Measurements from ENCODE around the gene ACAT1. TPM values are rescaled to one million over a fixed set of nuclear protein-coding genes. Genes with fewer than 3 reads are reported as not detected.
"Not testable (repeated sequence)": the region's sequence is repeated elsewhere in the genome, so short reads cannot be mapped to it uniquely, and the experiment has no call there.

The ACAT1 gene
- total RNA-seq, 1 donor from 2014 or later: 37.5 TPM

DNA sequence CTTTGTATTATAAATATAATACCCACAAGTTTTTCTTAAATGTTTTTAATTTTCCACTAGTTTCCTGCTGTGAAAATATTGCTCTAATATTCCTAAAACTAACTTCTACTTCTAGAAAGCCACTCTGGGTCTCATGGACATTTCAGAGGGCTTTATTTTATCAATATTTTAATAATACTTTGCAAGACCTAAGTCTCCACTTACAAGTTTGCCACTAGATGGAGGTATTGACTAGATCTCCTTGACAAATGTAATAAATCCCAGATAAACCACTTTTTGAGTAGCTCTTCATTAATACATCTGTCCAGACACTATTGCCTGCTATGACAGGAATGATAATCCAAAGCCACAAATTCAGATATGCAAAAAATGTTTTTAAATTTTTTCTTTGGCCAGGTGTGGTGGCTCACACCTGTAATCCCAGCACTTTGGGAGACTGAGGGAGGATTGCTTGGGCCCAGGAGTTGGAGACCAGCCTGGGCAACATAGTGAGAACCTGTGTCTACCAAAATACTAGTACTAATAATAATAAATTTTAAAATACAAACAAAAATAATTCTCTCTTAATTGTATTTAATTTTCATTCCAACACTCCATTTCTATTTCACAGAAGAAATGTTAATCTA, 3.5 kb upstream of the ACAT1 start:
- TF ChIP-seq, protein P1, sequence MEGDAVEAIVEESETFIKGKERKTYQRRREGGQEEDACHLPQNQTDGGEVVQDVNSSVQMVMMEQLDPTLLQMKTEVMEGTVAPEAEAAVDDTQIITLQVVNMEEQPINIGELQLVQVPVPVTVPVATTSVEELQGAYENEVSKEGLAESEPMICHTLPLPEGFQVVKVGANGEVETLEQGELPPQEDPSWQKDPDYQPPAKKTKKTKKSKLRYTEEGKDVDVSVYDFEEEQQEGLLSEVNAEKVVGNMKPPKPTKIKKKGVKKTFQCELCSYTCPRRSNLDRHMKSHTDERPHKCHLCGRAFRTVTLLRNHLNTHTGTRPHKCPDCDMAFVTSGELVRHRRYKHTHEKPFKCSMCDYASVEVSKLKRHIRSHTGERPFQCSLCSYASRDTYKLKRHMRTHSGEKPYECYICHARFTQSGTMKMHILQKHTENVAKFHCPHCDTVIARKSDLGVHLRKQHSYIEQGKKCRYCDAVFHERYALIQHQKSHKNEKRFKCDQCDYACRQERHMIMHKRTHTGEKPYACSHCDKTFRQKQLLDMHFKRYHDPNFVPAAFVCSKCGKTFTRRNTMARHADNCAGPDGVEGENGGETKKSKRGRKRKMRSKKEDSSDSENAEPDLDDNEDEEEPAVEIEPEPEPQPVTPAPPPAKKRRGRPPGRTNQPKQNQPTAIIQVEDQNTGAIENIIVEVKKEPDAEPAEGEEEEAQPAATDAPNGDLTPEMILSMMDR (IDR thresholded peaks at IDR 0.05; ENCODE audit: unreplicated experiment): peak; percentile 64
- H3K27me3 Mint-ChIP-seq: no peaks in the 10 kb centered on the region
- H3K27ac Mint-ChIP-seq: no peak overlapping the region
- no peak overlapping the region for H3K4me3 Mint-ChIP-seq (ENCODE audit: low read depth)
- H3K36me3 Mint-ChIP-seq (ENCODE audit: insufficient read depth): no peaks in the 10 kb centered on the region
- H3K4me1 Mint-ChIP-seq (ENCODE audit: low read depth): peaks cover 9% of the 10 kb centered on the region
- H3K9me3 Mint-ChIP-seq (ENCODE audit: low read depth): no peaks in the 10 kb centered on the region
- DNase-seq (ENCODE audit: low spot score, unreplicated experiment): no peak

DNA sequence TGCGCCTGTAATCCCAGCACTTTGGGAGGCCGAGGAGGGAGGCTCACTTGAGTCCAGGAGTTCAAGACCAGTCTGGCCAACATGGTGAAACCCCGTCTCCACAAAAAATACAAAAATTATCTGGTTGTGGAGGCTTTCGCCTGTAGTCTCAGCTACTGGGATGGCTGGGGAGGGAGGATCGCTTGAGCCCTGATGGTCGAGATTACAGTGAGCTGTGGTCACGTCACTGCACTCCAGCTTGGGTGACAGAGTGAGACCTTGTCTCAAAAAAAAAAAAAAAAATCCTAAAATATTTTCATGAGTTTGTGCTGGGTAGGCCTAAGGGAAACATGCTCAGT, 462 bp upstream of the ACAT1 start:
- not testable (repeated sequence) for H3K27ac Mint-ChIP-seq; DNase-seq (ENCODE audit: low spot score, unreplicated experiment); H3K4me1 Mint-ChIP-seq (ENCODE audit: low read depth); H3K27me3 Mint-ChIP-seq; H3K9me3 Mint-ChIP-seq (ENCODE audit: low read depth); H3K36me3 Mint-ChIP-seq (ENCODE audit: insufficient read depth)
- H3K4me3 Mint-ChIP-seq (ENCODE audit: low read depth): peak overlapping the region; percentile 82

DNA sequence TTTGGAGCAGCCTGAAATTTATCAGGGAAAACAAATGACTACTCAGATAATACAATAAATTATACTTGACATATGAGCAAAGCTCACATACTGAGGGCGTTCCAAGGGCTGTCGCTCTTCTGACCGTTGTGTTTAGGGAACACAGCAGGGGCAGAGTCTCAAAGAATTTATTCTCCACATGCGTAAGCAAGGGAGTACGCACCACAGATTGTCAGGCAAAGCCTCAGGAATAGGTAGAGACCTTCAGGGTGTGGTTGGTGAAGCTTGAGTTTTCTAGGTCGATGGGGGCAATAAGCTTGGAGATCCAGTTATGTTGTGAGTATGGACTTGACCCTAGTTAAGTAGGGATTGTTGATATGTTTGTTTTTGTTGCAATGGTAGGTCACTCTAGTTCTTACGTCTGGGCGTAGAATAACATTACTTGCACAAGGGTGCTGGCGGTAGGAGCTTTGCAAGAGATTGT, 830 bp downstream of the ACAT1 start:
- TF ChIP-seq, protein P1 (IDR thresholded peaks at IDR 0.05; ENCODE audit: unreplicated experiment): no peak
- Mint-ChIP-seq H3K36me3 (ENCODE audit: insufficient read depth) (peaks cover 2% of the 10 kb centered on the region), H3K27me3 (no peaks in the 10 kb centered on the region), H3K4me3 (ENCODE audit: low read depth) (peak overlapping the region; percentile 82), H3K4me1 (ENCODE audit: low read depth) (peaks cover 9% of the 10 kb centered on the region), H3K27ac (peak overlapping the region; percentile 95), H3K9me3 (ENCODE audit: low read depth) (no peaks in the 10 kb centered on the region)
- DNase-seq (ENCODE audit: low spot score, unreplicated experiment): no peak

DNA sequence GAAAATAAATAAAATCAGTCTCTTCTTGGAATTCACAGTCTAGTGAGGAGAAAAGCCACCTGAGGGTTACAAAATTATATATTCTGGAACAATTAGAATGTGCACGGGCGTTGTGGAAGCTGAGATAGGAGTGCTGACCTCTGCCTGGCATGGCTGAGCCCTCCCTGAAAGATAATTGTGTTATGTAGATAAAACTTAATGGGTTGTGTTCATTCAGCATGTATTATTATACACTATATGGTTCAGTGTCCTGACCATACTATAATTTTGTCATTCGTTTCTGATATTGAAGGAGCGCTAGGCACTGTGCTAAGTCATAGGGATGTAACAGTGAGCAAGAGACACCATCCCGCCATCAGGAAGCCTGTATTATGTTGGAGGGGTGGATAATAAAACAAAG, 3.7 kb downstream of the ACAT1 start:
- H3K9me3 Mint-ChIP-seq (ENCODE audit: low read depth): no peaks in the 10 kb centered on the region
- H3K4me3 Mint-ChIP-seq (ENCODE audit: low read depth): no peak overlapping the region
- no peak overlapping the region for H3K27ac Mint-ChIP-seq
- no peak for DNase-seq (ENCODE audit: low spot score, unreplicated experiment)
- no peaks in the 10 kb centered on the region for H3K27me3 Mint-ChIP-seq
- H3K4me1 Mint-ChIP-seq (ENCODE audit: low read depth): peaks cover 9% of the 10 kb centered on the region
- H3K36me3 Mint-ChIP-seq (ENCODE audit: insufficient read depth): peaks cover 7% of the 10 kb centered on the region
- TF ChIP-seq, protein P1 (IDR thresholded peaks at IDR 0.05; ENCODE audit: unreplicated experiment): no peak

DNA sequence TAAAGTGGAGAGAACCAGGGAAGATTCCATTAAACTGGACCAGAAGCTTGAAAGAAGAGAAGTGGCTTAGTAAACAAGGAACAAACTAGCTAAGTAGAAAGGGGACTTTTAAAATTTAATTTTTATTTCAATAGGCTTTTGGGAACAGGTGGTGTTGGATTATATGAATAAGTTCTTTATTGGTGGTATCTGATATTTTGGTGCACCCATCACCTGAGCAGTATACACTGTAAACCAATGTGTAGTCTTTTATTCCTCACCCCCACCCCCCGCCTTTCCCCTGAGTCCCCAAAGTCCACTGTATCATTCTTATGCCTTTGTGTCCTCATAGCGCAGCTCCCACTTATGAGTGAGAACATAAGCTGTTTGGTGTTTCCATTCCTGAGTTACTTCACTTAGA, 7.4 kb downstream of the ACAT1 start:
- no peak for DNase-seq (ENCODE audit: low spot score, unreplicated experiment)
- no peak overlapping the region for H3K4me3 Mint-ChIP-seq (ENCODE audit: low read depth)
- H3K4me1 Mint-ChIP-seq (ENCODE audit: low read depth): no peaks in the 10 kb centered on the region
- no peaks in the 10 kb centered on the region for H3K9me3 Mint-ChIP-seq (ENCODE audit: low read depth)
- no peaks in the 10 kb centered on the region for H3K27me3 Mint-ChIP-seq
- H3K36me3 Mint-ChIP-seq (ENCODE audit: insufficient read depth): peaks cover 8% of the 10 kb centered on the region
- TF ChIP-seq, protein P1 (IDR thresholded peaks at IDR 0.05; ENCODE audit: unreplicated experiment): no peak
- no peak overlapping the region for H3K27ac Mint-ChIP-seq

DNA sequence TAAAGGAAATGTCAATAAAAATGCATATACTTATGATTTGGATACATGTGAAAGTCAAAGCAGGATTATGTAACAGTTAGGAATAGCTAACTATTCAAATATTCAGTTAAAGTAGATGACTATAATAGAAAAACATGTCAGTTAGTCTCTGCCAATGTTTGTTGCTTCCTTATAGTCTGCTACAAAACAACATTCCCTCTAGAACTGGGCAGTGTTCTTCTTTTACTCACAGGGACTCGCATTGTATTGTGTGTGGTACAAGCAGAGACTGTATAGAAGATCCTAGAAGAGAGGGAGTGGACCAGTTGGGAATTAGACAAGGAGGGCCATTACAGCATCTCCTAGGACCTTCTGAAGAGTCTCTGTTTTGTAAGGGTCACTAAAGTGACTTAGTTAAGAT, 10.6 kb downstream of the ACAT1 start:
- TF ChIP-seq, protein P1 (IDR thresholded peaks at IDR 0.05; ENCODE audit: unreplicated experiment): no peak
- Mint-ChIP-seq H3K27me3 (no peaks in the 10 kb centered on the region), H3K27ac (no peak overlapping the region), H3K4me1 (ENCODE audit: low read depth) (no peaks in the 10 kb centered on the region), H3K9me3 (ENCODE audit: low read depth) (no peaks in the 10 kb centered on the region), H3K4me3 (ENCODE audit: low read depth) (no peak overlapping the region), H3K36me3 (ENCODE audit: insufficient read depth) (peaks cover 11% of the 10 kb centered on the region)
- DNase-seq (ENCODE audit: low spot score, unreplicated experiment): no peak

DNA sequence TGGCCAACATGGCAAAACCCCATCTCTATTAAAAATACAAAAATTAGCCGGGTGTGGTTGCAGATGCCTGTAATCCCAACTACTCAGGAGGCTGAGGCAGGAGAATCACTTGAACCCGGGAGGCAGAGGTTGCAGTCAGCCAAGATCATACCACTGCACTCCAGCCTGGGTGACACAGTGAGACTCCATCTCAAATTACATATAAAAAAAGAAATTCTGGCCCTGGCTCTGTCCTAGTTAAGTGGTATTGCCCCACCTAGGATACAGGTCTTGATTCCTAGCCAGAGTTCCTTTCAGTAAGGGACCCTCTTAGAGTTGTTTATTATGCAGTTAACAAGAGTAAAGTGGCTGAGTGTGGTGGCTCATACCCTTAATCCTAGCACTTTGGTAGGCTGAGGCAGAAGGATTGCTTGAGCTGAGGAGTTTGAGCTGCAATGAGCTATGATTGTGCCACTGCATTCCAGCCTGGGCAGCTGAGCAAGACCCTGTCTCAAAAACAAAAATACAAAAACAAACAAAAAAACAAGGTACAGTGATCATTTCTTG, 11.7 kb downstream of the ACAT1 start:
- not testable (repeated sequence) for H3K4me1 Mint-ChIP-seq (ENCODE audit: low read depth); H3K27me3 Mint-ChIP-seq; DNase-seq (ENCODE audit: low spot score, unreplicated experiment); H3K27ac Mint-ChIP-seq; H3K4me3 Mint-ChIP-seq (ENCODE audit: low read depth); H3K9me3 Mint-ChIP-seq (ENCODE audit: low read depth)
- peaks cover 14% of the 10 kb centered on the region for H3K36me3 Mint-ChIP-seq (ENCODE audit: insufficient read depth)
